GM19438 (cell line): ENCODE data around the gene ASIC3.
"Not testable (repeated sequence)": the region's sequence is repeated elsewhere in the genome, so short reads cannot be mapped to it uniquely, and the experiment has no call there.

Source experiments
- ATAC-seq: cut with Tn5 transposase; IDR thresholded peaks from one replicate; pipeline ENCODE4 v1.9.1; 2021; ENCODE audit warnings: low read depth; ENCODE audit not compliant: unreplicated experiment

Gene ASIC3

GRCh38 chr7:151032936-151033863, 15.1 kb upstream of the ASIC3 start:
- ATAC-seq: no peak

GRCh38 chr7:151033864-151034249, 14.5 kb upstream of the ASIC3 start:
- ATAC-seq: no peak

GRCh38 chr7:151034312-151035025, 13.9 kb upstream of the ASIC3 start:
- no peak for ATAC-seq

GRCh38 chr7:151035026-151035717, 13.2 kb upstream of the ASIC3 start:
- ATAC-seq: no peak

GRCh38 chr7:151035902-151036301, 12.4 kb upstream of the ASIC3 start:
- no peak for ATAC-seq

- no peak for ATAC-seq
These were observed 9.1 kb upstream of the ASIC3 start for GRCh38 chr7:151038951-151039849.

GRCh38 chr7:151039850-151040548, 8.3 kb upstream of the ASIC3 start:
- no peak for ATAC-seq

- ATAC-seq: no peak
These were observed 7.5 kb upstream of the ASIC3 start for GRCh38 chr7:151040616-151041375.

- not testable (repeated sequence) for ATAC-seq
These were observed 4.9 kb upstream of the ASIC3 start for GRCh38 chr7:151043449-151043848.

- ATAC-seq: no peak
These were observed 4.4 kb upstream of the ASIC3 start for GRCh38 chr7:151043959-151044358.

GRCh38 chr7:151045262-151045661, 3.1 kb upstream of the ASIC3 start:
- no peak for ATAC-seq

- ATAC-seq: no peak
These were observed 2.4 kb upstream of the ASIC3 start for GRCh38 chr7:151045967-151046366.

- ATAC-seq: no peak
These were observed 1.4 kb upstream of the ASIC3 start for GRCh38 chr7:151046603-151047573.

- no peak for ATAC-seq
These were observed 656 bp downstream of the ASIC3 start for GRCh38 chr7:151048911-151049463.

GRCh38 chr7:151051108-151051507, 2.8 kb downstream of the ASIC3 start:
- ATAC-seq: no peak

GRCh38 chr7:151053096-151053495, 4.8 kb downstream of the ASIC3 start:
- ATAC-seq: no peak

GRCh38 chr7:151053751-151054150, 5.4 kb downstream of the ASIC3 start:
- ATAC-seq: no peak
